NCI-H1048 (cell line): ENCODE data around the gene TSPAN5.

Source experiments
- DNase-seq: peaks from one replicate; lab custom pipeline; 2025; lab: John Stamatoyannopoulos, UW

Gene TSPAN5

DNA sequence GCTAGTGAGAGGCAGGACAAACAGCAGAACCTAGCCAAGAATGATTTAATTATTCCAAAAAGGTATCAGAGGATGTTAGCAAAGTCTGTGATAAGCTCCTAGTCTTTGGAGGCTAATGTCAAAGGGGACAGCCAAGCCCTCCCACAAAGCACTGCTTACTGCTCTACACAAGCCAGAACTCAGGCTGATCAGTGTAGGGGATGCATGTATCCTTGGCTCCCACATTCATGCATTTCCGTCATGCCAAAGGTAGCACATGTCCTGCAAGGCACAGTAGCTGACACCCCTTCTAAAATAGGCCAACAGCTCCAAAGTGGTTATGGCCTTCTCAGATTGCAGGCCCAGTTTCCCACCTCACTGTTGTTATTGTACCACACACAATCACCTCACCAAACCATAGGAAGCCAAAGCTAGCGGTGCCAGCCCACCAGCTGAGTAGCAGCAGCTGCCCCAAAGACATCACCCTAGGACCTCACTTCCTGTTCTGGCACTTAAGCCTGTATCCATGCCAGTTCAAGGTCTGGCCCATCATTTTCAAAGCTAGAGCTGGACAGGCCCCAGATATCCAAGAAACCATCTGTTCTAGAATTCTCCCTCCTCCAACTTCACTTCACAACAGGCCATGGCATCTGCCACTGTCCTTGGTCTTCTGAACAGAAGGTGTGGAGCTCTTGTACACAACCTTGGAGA is 40.9 kb downstream of the TSPAN5 start:
- no peak for DNase-seq

DNA sequence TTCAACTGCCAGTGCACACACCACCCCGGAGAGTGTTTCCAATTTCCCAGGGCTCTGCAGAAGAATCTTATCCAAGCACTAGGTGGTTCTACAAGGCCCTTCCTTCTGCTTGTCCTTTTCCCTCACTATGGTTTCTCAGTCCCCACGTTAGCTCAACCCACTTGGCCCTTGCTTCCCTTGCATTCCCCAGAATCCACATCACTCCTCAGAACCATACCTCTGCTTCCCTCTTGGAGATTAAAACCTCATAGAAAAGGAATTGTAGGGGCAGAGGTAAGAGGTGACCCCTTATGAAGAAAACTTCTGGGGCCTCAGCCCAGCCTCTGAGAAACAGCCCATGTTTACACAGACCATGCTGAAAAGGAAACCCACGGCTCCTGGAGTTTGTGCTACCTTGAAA is 42.4 kb downstream of the TSPAN5 start:
- DNase-seq: no peak

DNA sequence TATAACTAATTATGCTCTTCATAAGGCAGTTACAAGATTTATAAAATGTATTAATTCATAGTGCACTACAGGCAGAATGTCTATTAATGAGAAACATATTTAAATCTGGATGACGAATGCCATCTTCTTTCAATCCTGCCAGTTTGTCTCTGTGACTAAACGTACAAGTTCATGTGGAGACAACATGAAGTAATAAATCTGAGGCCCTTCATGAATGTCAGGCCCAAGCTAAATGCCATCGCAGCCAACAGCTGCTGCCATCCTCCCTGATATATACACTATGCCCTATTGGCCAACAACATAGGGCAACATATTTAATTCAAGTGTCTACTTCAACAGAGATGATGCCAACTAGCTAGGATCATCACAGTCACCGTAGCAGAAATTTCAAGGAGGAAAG is 43.7 kb downstream of the TSPAN5 start:
- DNase-seq: no peak

DNA sequence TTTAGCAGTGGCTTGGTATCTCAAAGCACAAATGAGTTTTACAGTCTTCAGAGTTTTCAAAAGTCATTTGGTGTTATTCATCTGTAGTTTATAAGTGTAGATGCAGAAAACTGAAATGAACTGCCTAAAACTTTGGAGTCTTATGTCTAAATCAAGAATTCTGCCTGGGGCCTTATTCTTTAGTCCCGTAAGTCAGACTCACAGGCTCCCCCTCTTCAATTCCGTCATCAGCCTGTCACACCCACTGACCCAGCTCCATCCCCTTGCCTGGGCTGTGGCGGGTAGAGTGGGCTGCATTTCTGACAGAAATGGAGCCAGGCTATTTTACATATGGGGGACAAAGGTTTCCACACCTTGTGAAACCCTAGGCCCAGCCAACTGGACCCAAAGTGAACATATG is 44.3 kb downstream of the TSPAN5 start:
- DNase-seq: no peak

DNA sequence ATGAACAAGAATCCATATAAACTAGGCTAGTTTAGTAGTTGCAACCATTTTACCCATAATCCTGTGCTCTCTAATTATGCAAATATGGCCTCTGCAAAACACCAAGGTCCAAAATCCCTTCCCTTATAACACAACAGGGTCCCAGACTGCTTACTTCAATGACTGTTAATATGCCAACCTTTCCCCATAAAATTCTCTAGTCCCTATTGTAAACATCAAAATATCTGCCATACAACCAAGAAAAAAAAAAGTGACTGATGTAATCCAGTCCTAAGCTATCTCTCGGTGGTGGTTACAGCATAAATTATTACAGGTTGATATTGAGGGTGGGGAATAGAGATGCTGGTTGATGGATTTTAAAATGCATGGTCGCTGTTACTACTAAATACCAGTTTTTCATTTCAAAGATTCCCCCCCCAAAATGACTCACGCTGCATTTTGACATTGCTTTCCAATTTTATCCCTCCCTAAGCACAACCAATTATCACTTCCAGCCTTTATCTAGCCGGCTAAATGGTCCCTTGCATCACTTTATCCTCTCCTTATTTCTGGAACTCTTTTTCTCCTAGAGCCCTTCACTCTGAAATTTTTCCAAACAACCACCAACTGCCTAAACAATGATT is 44.8 kb downstream of the TSPAN5 start:
- no peak for DNase-seq

DNA sequence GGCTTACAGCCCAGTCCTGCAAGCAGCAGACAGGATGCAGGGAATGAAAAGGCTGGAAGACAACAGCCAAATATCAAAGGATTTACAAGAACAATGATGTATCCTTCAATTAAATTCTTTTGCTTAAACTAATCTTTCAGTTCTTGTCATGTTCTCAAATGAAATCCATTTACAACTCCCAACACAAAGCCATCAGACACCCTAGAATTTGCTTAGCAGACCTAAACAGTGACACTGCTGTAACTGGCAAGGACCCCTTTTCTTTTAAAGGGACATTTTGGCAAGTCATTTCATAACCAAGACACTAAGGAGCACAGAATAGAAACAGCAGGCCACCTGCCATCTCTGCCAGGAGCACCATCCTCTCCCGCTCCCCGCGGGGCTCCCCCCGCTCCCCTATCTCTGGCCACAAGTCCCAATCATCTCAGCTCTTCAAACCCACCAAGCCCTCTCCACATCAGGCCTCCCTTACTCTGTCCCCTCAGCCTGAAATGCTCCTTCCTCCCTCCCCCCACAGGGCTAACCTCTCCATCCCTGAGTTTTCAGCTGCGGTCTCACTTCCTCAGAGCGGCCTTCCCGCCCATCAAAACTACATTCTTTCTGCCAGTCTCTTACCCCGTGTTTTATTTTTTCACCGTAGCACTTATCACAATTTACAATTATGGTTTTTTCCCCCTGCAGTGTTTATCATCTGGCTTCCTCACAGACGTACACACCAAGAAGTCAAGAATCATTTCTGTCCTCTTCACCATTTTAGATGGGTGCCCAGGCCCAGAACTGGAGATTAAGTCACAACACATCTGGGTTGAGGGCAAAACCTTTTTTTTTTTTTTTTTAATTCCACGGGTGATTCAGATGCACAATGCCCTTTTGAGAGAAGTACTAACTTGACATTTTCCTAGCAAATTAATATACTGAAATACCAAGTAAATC is 45.8 kb downstream of the TSPAN5 start:
- no peak for DNase-seq

DNA sequence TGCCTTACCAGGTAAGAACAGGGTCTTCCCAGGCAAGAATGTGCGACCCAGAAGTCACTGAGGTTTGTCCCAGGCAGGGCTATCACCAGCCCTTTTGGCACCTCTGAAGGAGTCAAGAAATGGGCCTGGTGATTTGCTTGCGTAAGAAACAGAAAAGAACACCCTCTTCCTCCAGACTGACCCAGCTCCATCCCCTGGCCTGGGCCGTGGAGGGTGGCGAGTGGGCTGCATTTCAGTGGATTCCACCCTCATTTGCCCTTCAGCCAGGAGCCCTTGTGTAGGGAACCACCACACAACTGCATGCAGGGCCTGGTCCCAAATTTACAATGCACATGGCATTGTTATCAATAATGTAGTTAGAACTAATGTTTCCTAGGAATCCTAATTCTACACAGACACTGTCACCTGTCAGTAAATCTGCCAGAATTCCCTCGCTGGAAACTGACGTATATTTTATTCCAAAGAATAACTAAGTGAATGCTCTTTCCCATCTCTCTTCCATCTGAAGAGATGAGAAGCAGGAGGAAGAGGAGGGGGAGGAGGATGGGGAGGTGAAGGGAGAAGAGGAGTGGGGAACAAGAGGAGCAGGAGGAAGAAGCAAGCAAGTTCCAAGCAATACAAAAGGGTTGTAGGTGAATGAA is 46.6 kb downstream of the TSPAN5 start:
- no peak for DNase-seq

DNA sequence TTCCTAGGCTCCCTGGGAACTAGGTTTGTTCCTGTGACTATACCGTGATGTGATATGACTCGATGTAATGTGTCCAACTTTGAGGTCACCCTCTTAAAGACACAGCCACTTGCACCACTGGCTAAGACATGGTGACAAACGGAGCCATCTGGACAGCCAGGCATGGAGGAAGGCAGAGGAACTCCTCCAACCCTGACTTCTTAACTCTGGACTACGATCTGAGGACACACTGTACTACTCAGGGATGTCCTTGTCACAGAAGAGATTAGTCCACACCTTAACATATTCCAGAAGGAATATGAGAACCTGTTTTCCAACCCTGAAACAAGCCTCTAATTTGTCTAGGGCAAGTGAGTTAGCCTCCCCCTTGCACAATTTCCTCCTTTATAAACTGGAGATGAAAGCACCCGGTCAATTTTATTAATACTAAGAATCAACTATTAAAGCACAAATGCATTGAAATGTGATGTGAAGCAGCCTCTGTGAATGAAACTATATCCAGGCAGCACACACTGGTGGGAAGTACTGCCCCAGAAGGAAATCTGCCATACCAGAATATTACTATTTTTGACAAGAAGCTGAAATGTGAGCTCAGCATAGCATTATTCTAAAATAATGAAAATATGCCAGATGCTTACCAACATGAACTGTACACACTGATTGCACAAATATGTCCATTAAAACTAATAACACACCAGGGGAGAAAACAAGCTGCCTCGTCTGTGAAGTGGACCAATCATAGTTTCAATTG is 47.3 kb downstream of the TSPAN5 start:
- no peak for DNase-seq

DNA sequence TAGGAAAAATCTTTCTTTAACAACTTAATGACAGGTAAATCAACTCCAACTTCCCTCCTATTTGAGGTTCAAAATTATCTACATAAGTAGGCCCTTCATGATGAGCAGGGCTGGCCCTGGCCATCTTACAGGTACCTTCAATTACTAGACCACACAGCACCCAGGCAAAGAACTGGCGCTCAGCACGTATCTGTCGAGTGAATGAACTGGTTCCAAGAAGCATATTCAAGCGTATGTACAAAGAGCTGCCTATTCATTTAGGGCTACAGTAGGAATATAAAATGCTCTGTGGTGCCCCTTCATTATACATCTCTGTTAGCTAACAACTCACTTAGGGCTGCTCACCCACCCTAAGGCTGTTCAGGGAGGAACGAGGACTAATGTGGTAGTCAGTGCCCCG is 48.0 kb downstream of the TSPAN5 start:
- DNase-seq: no peak

DNA sequence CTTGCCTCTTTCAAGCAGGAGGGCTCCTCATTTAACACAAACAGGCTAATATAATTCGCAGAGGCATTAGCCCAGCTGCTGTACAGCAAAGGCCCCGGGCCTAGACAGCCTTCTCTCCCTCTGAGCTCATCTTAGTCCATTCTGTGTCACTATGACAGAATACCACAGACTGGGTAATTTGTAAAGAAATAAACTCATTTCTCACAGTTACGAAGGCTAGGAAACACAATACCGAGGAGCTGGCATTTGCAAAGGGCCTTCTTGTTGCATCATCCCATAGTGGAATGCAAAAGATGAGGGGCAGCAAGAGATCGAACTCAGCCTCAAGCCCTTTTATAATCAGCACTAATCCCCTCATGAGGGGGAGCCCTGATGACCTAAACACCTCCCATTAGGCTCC is 48.5 kb downstream of the TSPAN5 start:
- no peak for DNase-seq

DNA sequence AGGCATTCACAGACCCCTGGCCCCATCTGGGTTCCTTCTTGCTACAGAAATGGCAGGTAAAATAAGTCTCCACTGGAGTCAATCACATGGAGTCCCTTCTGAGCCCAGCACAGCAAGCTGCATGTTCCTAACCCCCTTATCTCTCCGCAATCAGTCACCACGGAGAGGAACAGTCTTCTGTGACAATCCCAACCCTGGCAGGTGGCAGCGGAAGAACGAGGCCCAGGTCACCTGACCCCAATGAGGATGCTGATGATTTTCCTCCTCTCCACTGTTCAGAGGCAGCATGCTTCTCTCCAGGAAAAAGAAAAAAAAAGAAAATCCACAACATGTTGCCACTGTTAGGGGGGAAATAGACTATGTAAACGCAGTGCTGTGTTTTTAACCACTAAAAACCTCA is 50.1 kb downstream of the TSPAN5 start:
- DNase-seq: no peak

DNA sequence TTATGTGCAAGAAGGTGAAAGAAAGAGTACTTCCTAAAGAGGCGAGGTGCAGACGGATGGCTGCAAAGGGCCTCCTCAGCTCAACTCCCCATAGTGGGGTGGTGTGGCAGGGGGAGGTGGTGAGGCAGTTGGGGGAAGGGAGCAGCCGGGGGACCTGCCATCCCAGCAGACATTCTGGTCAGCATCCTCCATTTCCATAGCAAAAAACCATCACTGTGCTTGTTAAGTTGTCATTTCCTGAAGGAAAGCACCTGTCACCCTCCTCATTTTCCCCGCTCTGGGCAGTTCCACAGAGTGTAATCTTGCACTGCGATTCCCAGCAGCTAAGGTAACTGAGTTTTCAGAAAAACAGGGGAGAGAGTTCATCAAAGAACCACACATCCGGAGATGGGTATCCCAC is 51.5 kb downstream of the TSPAN5 start:
- no peak for DNase-seq

DNA sequence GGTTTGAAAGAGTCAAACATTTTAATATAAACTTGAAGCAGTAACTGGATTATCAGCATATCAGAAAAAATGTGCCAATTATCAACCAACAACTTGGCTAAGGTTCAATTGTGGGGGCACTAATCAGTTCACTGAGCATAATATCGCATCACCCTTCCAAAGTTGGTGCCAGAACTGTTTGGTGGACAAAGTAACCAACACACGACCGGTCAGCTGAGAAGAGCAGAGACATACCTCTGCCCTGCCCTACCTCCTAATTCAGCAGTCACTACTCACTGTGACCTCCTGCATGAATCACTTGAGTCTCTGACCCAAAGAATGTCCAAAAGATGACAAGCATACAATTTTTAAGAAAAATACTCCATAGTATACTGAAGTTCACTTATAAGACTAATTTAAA is 53.2 kb downstream of the TSPAN5 start:
- no peak for DNase-seq

DNA sequence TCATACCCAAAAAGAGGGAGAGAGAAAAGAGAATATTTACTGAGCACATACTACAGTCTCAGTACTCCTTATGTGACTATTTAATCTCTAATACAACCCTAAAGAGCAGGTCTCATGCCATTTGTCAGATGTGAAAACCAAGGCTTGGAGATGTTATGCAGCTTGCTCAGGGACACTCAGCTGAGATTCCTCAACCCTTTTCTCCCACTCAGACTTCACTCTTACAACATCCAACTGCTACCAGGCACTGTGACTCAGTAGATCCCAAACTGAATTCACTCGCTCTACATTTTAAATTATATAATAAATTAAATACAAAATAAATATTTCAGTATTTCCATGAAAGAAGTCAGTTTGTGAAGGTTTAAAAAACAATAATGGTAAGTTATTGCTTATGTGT is 53.7 kb downstream of the TSPAN5 start:
- no peak for DNase-seq

DNA sequence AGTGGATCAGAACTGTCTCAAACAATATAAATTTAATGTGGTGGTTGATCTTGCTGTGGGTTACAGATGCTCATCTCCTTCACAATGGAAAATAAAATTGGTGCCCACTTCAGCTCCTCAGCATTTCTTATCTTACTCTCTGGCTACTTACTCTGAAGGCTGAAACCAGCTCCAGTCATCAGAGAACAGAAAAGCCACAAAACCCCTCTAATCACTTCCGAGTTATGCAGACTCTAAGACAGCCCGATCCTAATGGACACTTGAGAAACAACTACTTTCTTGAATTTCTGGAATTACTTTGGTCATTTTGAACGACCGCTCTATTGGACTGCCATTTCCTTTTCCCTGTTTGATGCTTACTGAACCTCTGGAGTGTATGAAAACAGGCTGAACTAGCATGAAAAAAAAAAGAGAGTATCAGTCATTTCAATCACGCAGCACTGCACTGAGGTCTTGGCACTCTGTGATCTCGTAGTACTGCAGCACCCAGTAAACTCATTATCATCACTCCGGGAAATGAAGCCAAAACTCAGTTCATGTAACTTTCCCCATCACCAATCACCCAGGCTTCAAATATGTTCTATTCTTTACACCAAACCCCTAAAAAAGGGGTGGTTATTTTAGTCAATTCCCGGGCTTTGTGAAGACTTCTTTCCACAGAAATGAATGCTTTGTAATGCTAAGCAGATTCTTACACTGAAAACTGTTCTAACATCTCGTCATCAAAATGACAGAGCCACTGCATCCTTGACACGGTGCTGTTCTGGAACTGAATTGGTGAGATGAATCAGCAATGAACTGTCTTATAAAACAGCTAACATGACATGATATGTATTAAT is 54.5 kb downstream of the TSPAN5 start:
- DNase-seq: no peak

DNA sequence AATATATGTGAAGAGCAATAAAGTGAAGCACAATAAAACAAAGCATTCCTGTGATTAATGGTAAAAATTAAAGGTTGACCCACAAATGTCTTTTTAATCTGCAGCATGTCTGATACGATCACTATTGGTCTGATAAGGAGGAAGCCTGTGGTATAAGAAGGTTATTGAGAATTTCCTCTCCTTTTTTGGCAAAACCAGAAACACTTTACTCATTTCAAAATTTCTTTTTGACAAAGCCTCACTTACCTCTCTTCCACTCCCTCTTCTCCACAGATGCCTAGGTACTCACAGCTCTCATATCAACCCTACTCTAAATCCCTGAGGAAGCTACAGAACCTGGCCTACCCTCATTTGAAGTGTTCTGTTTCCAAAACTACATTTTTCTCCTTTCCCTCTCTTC is 56.1 kb downstream of the TSPAN5 start:
- DNase-seq: no peak

DNA sequence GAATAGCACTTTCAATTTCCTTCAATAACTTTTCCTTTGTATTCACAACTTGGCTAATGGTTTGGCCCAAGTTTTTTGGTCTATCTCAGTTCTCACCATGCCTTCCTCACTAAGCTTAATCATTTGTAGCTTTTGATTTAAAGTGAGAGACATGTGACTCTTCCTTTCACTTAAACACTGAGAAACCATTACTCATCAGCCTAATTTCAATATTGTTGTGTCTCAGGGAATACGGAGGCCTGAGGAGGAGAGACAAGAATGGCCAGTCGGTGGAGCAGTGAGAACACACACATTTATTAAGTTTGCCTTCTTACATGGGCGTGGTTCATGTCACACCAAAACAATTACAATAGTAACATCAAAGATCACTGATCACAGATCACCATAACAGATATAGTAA is 56.7 kb downstream of the TSPAN5 start:
- DNase-seq: no peak

DNA sequence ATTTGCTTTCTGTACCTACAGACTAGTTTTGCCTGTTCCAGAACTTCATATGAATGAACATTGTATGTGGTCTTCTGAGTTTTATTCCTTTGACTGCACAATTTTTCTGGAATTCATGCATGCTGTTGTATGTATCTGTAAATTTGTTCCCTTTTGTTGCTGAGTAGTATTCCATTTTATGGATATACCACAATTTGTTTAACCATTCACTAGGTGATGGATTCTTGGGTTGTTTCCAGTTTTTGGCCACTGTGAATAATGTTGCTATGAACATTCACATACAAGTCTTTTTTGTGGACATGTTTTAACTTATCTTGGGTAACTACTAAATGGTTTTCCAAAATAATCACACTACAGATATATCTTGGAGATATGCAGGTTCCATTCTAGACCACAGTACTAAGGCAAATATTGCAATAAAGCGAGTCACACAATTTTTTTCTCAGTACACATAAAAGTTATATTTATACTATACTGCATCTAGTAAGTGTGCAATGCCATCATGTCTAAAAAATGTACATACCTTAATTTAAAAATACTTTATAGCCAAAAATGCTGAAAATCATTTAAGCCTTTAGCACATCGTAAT is 58.7 kb downstream of the TSPAN5 start:
- DNase-seq: no peak

DNA sequence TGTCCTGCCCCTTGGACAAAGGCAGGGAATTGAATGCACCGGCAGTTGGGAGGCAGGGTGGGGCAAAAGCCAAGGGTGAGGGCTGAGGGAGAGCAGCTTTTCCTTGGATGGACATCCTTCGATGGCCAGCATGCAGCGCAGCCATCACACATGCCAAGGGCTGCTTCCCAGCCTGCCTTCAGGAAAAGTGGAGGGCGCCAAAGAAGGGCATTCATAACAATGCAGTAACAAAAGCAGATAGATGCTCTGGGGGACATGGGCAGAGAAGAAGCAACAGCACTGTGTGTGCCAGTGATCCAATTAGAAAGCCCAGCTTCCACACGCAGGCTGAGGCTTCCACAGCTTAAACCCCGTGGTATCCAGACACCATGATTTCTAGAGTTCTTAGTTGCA is 71.5 kb downstream of the TSPAN5 start:
- no peak for DNase-seq

DNA sequence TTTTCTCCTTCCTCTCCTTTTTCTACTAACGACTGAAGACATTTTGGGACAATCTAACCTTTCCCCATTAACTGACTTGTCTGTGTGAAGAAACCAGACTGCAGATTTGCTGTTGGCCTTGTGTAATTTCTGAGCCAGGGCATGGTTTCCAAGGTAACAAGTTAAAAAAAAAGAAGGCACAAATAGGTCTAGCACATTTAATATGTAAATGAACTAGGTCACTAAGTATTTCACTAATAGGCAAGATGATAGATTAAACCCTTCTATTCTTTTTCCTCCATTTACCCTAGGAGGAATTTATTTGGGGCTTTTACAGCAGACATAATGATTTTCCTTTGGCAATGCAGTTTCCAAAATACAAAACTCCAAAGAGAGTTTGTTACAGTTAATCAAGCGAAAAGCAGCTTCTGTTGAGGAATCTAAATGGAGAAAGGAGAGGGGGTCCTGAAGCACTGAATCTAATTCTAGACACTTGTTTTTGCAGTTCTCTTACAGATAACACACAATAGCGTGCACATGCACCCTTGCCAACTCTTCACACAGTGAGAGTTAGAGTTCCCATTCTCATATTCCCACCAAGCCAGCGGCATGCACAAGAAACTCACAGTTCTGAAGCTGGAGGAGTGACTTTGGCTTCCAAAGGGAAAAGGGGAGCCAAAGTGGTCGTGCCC is 72.0 kb downstream of the TSPAN5 start:
- DNase-seq: no peak
